ENCODE results near the gene RHPN2.

- no peak for TF ChIP-seq POLR2AphosphoS5 (IDR thresholded peaks at IDR 0.05; ENCODE audit: insufficient read depth in 1 of 2, low read depth in 1 of 2)
- no peak for TF ChIP-seq POLR2A (IDR thresholded peaks at IDR 0.05)
Observed at GRCh38 chr19:32933571-32933970, 131.1 kb downstream of the RHPN2 start.

Measured in vagina (tissue), 2 donors.